HG03439 (cell line): ENCODE data around the gene DLX4.

ENCODE experiments used
- ATAC-seq: cut with Tn5 transposase; IDR thresholded peaks from one replicate; pipeline ENCODE4 v1.9.1; 2021; ENCODE audit warnings: mild to moderate bottlenecking, moderate library complexity; ENCODE audit not compliant: unreplicated experiment

Gene DLX4

GRCh38 chr17:49998836-49999511 is 30.0 kb downstream of the DLX4 start:
- no peak for ATAC-seq

GRCh38 chr17:50003911-50004310 is 34.9 kb downstream of the DLX4 start:
- ATAC-seq: no peak

DNA sequence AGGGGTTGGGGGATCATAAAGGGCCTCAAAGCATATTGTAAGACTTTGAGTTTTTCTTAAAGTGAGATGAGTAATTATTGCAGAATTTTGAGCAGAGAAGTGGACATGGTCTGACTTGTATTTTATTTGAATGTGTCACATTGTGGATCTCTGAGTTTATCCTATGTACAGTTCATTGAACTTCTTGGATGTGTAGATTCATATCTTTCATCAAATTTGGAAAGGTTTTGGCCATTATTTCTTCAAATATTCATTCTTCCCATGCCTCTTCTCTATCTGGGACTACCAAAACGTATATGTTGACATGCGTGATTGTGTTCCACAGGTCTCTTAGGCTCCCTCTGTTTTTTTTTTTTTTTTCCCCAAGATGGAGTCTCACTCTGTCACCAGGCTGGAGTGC is 40.3 kb downstream of the DLX4 start:
- ATAC-seq: no peak

GRCh38 chr17:50013079-50013478 is 44.1 kb downstream of the DLX4 start:
- no peak for ATAC-seq

- ATAC-seq: no peak
Measured at GRCh38 chr17:50014471-50015088, 45.6 kb downstream of the DLX4 start.

DNA sequence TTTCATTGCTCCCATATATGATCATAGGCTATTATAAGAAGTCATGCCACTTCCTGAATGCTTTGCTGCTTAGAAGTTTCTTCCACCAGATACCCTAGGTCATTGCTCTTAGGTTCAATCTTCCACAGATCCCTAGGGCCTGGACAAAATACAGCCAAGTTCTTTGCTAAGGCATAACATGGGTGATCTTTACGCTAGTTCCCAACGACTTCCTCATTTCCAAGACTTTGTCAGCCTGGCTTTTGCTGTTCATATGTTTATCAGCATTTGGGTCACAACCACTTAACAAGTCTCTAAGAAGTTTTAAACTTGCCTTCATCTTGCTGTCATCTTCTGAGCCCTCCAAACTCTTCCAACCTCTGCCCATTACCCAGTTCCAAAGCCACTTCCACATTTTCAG is 46.2 kb downstream of the DLX4 start:
- no peak for ATAC-seq

DNA sequence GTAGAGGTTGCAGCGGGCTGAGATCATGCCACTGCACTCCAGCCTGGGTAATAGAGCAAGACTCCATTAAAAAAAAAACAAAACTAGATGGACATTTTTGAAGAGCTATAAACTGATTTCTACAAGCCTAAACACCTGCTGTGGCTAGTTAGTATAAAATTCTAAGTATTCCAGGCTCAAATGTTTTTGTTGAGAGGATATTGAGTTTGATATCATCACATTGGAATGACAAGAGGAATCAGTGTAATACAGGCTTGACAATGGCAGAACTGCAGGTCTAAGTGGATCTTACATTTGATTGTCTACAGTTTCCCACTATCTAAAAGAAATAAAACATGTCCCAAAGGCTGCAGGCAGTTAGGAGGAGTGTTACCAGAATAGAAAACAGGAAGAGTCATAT is 49.9 kb downstream of the DLX4 start:
- no peak for ATAC-seq

DNA sequence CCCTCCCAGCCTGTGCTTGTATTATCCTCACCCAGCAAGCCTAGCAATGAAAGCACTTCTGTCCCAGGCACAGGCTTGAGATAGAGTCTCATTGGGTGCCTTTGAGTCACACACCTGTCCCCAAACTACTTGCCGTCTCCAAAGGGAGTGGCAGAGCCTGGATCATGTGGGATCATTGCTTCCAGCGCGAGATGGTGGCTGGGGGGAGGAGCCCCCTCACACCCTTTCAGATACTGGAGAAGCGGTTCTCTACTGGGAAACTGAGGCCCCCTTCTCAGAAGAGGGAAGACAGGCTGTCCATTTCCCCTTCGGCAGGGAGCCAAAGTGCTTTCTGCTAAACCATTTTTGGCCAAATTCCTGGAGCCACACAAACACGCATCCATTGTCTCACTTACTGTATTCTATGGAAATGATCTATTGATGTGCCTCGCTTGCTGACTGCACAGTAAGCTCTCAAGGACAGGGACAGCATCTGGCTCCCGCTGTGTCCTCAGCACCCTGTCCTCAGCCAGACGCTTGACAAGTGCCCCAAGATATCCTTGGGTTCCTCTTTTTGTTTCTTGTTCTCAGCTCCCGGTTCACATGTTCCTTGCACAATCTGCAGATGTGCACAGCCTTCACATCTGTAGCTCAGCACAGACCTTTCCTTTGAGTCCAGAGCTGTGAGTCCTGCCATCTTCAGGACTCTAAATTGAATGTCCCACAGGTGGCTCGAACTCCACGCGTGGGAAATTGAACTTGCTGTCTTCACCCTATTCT is 52.0 kb downstream of the DLX4 start:
- ATAC-seq: no peak

- no peak for ATAC-seq
Measured at GRCh38 chr17:50021681-50022370, 52.8 kb downstream of the DLX4 start.

DNA sequence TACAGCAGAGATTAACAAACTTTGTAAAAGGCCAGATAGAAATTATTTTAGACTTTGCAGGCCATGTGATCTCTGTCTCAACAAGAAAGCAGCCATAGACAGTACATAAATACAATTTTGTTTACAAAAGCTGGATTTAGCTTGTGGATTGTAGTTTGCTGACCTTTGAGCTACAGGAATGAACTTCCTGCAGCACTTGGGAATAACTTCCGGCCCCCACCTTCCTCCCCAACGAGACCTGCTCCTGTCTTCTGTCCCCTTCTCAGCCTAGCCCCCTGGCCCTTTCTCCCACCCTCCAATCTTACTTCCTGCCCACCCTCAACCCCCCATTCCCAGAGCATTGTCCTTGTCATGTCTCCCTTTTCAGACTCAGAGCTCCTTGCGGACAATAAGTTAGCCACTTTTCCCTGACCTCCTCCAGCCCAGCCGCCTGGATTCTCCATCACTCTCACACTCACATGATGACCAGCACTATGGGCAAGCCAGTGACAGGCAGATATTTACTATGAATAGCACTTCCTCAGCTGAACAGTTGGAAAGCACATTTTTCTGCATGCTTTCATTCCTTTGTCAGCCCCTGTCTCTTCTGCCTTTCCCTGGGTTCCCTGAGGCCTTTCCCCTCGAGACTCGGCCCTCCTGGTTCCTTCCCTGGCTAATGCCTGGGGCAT is 53.6 kb downstream of the DLX4 start:
- ATAC-seq: no peak

DNA sequence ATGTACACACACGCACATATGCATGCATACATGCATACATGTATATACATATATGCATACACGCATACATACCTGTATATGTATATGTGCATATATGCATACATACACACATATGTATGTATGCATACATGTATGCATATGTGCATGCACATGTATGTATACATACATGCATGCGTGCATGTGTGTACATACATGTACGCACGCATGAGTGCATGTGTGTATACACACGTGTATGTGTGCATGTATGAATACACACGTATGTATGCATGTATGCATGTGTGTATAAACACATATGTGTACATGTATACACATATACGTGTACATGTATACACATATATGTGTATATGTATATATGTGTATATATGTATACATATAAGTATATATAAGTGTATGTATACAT is 54.5 kb downstream of the DLX4 start:
- no peak for ATAC-seq
